NCI-H1105 (cell line): Measurements from ENCODE around the gene MCOLN2.
"Not testable (repeated sequence)": the region's sequence is repeated elsewhere in the genome, so short reads cannot be mapped to it uniquely, and the experiment has no call there.

Experiments
- DNase-seq: peaks from one replicate; lab custom pipeline; 2025; lab: John Stamatoyannopoulos, UW

Gene MCOLN2

GRCh38 chr1:84996846-84997666 lies at the start of gene MCOLN2:
Gene MCOLN2, minus strand, starts transcription at chr1:84997113. Its CDS starts 241 bp downstream, at chr1:84996872.
- DNase-seq, result peak; percentile 48

GRCh38 chr1:85042413-85042812 lies 45.5 kb upstream of the MCOLN2 start:
- DNase-seq, result no peak

GRCh38 chr1:85041793-85042192 lies 44.9 kb upstream of the MCOLN2 start:
- DNase-seq, result no peak

GRCh38 chr1:85033221-85033620 lies 36.3 kb upstream of the MCOLN2 start:
- DNase-seq, result no peak

- DNase-seq, result no peak
Measured at GRCh38 chr1:85030536-85030935, 33.6 kb upstream of the MCOLN2 start.

GRCh38 chr1:85028151-85028550 lies 31.2 kb upstream of the MCOLN2 start:
- DNase-seq, result no peak

- no peak for DNase-seq
Measured at GRCh38 chr1:85027242-85027983, 30.5 kb upstream of the MCOLN2 start.

GRCh38 chr1:85025940-85026339 lies 29.0 kb upstream of the MCOLN2 start:
- no peak for DNase-seq

GRCh38 chr1:85024736-85025135 lies 27.8 kb upstream of the MCOLN2 start:
- DNase-seq, result no peak

GRCh38 chr1:85022700-85023099 lies 25.8 kb upstream of the MCOLN2 start:
- no peak for DNase-seq

GRCh38 chr1:85019994-85020393 lies 23.1 kb upstream of the MCOLN2 start:
- DNase-seq, result no peak

- no peak for DNase-seq
Measured at GRCh38 chr1:85015826-85016225, 18.9 kb upstream of the MCOLN2 start.

GRCh38 chr1:85005641-85006040 lies 8.7 kb upstream of the MCOLN2 start:
- not testable (repeated sequence) for DNase-seq

- DNase-seq, result no peak
Measured at GRCh38 chr1:85001742-85002141, 4.8 kb upstream of the MCOLN2 start.

GRCh38 chr1:84998642-84999280 lies 1.8 kb upstream of the MCOLN2 start:
- DNase-seq, result no peak

GRCh38 chr1:84997667-84998600 lies 1.0 kb upstream of the MCOLN2 start:
- no peak for DNase-seq

GRCh38 chr1:84995484-84996334 lies 1.2 kb downstream of the MCOLN2 start:
- DNase-seq, result no peak

- DNase-seq, result no peak
Measured at GRCh38 chr1:84991097-84991920, 5.6 kb downstream of the MCOLN2 start.

- no peak for DNase-seq
Measured at GRCh38 chr1:84988588-84988987, 8.3 kb downstream of the MCOLN2 start.

GRCh38 chr1:84986561-84986960 lies 10.4 kb downstream of the MCOLN2 start:
- not testable (repeated sequence) for DNase-seq
